Neural cell (in vitro differentiated cells): ENCODE data around the gene P2RX6. TPM values are rescaled to one million over a fixed set of nuclear protein-coding genes. Genes with fewer than 3 reads are reported as not detected.

Experiments used
- H2AFZ ChIP-seq: fragments of 200-600, 300-800 bp; sonication (generic), shearing (Covaris generic); 2 replicates; pipeline ENCODE4 v1.6.0; 2014; ENCODE audit warnings: low read depth, mild to moderate bottlenecking, antibody characterized with exemption, low read length, moderate library complexity
- H3F3A ChIP-seq: fragments of 200-600 bp; shearing (Covaris generic); 2 replicates; pipeline ENCODE4 v1.6.1; 2016; ENCODE audit warnings: mild to moderate bottlenecking, moderate library complexity, mixed read lengths, antibody characterized with exemption, low read length; ENCODE audit not compliant: insufficient read depth, poor library complexity, severe bottlenecking
- H3K27ac ChIP-seq: fragments of 200-600, 300-800 bp; sonication (generic), shearing (Covaris generic); 2 replicates; pipeline ENCODE4 v1.5.1; 2014; ENCODE audit warnings: mild to moderate bottlenecking, low read length, moderate library complexity
- H3K27me3 ChIP-seq: fragments of 300-800, 200-600 bp; sonication (generic), shearing (Covaris generic); 2 replicates; pipeline ENCODE4 v1.6.0; 2014; ENCODE audit warnings: mild to moderate bottlenecking, low read depth, low read length, moderate library complexity; ENCODE audit not compliant: insufficient read depth
- H3K36me3 ChIP-seq: fragments of 300-800, 200-600 bp; sonication (generic), shearing (Covaris generic); 2 replicates; pipeline ENCODE4 v1.5.1; 2014; ENCODE audit warnings: mild to moderate bottlenecking, antibody characterized with exemption, low read length, moderate library complexity; ENCODE audit not compliant: insufficient read depth
- H3K4me2 ChIP-seq: fragments of 300-800, 200-600 bp; sonication (generic), shearing (Covaris generic); 2 replicates; pipeline ENCODE4 v1.6.0; 2014; ENCODE audit warnings: mild to moderate bottlenecking, low read length
- H3K4me3 ChIP-seq: fragments of 300-800, 200-600 bp; sonication (generic), shearing (Covaris generic); 2 replicates; pipeline ENCODE4 v1.5.1; 2014; ENCODE audit warnings: mild to moderate bottlenecking, low read length, moderate library complexity
- H3K79me2 ChIP-seq: fragments of 200-600 bp; shearing (Covaris generic); replicated peaks from 2 replicates; pipeline ENCODE4 v1.6.0; 2014; ENCODE audit warnings: mild to moderate bottlenecking, low read length, moderate library complexity; ENCODE audit not compliant: insufficient read depth
- H3K9ac ChIP-seq: fragments of 300-800, 200-600 bp; sonication (generic), shearing (Covaris generic); 2 replicates; pipeline ENCODE4 v1.6.1; 2016; ENCODE audit warnings: mild to moderate bottlenecking, low read length, mixed read lengths
- H3K9me2 ChIP-seq: fragments of 200-600 bp; shearing (Covaris generic); 2 replicates; pipeline ENCODE4 v1.6.1; 2016; ENCODE audit warnings: mild to moderate bottlenecking, low read length, mixed read lengths; ENCODE audit not compliant: insufficient read depth
- H3K9me3 ChIP-seq: fragments of 200-600, 300-800 bp; sonication (generic), shearing (Covaris generic); 2 replicates; pipeline ENCODE4 v1.6.1; 2016; ENCODE audit warnings: mild to moderate bottlenecking, mixed run types, low read length, moderate library complexity, mixed read lengths
- H4K20me1 ChIP-seq: fragments of 200-600 bp; shearing (Covaris generic); 2 replicates; pipeline ENCODE4 v1.6.1; 2016; ENCODE audit warnings: mild to moderate bottlenecking, mixed run types; ENCODE audit not compliant: insufficient read depth
- EP300 ChIP-seq: fragments of 450-650 bp; conservative IDR thresholded peaks from 2 replicates; pipeline ENCODE4 v1.6.1; 2014; ENCODE audit warnings: antibody characterized with exemption, mild to moderate bottlenecking, moderate library complexity; ENCODE audit not compliant: poor library complexity, severe bottlenecking
- EZH2 ChIP-seq: fragments of 200-600, 300-800 bp; shearing (Covaris generic), sonication (generic); IDR thresholded peaks from 2 replicates; pipeline ENCODE4 v1.6.1; 2014; ENCODE audit warnings: antibody characterized with exemption, low read length, borderline replicate concordance, mild to moderate bottlenecking; ENCODE audit not compliant: insufficient read depth, poor library complexity, severe bottlenecking
- MXI1 ChIP-seq: fragments of 450-650 bp; conservative IDR thresholded peaks from 2 replicates; pipeline ENCODE4 v1.6.1; 2014; ENCODE audit warnings: antibody characterized with exemption, mild to moderate bottlenecking; ENCODE audit not compliant: poor library complexity, severe bottlenecking
- POLR2AphosphoS5 ChIP-seq: IDR thresholded peaks from 2 replicates; pipeline ENCODE4 v1.6.1; 2012
- RAD21 ChIP-seq: fragments of 450-650 bp; conservative IDR thresholded peaks from 2 replicates; pipeline ENCODE4 v1.6.1; 2014; ENCODE audit warnings: antibody characterized with exemption, mild to moderate bottlenecking, moderate library complexity
- SMC3 ChIP-seq: fragments of 450-650 bp; conservative IDR thresholded peaks from 2 replicates; pipeline ENCODE4 v1.6.1; 2014; ENCODE audit warnings: antibody characterized with exemption, mild to moderate bottlenecking, moderate library complexity; ENCODE audit not compliant: poor library complexity
- TAF1 ChIP-seq: IDR thresholded peaks from 2 replicates; pipeline ENCODE4 v1.6.1; 2012; ENCODE audit warnings: low read depth
- polyA minus RNA-seq: library from RNA; depleted of rRNA, polyadenylated mRNA; stranded (reverse); fragments of >200 nt; gene quantifications from 2 replicates; pipeline ENCODE4 v1.2.3, GENCODE V29; 2014
- polyA plus RNA-seq: library from polyadenylated mRNA; depleted of rRNA; stranded (reverse); fragments of >200 nt; gene quantifications from 2 replicates; pipeline ENCODE4 v1.2.3, GENCODE V29; 2014
- TF ChIP-seq, protein P1 (sequence below): fragments of 450-650 bp; IDR thresholded peaks from 2 replicates; pipeline ENCODE4 v1.5.1; 2014; ENCODE audit warnings: antibody characterized with exemption, mild to moderate bottlenecking, moderate library complexity; ENCODE audit not compliant: poor library complexity, severe bottlenecking
- TF ChIP-seq, protein P2 (sequence below): IDR thresholded peaks from 2 replicates; pipeline ENCODE4 v1.6.1; 2012; ENCODE audit warnings: borderline replicate concordance

P2RX6 gene
- polyA plus RNA-seq (0.17 and 0.48 TPM in 2 replicates), polyA minus RNA-seq (not detected in 2 replicates)

- H3K9me3 ChIP-seq = no peaks in the 10 kb centered on the region
- H3F3A ChIP-seq = peaks cover 3% of the 10 kb centered on the region
- H2AFZ ChIP-seq = peak within 1 kb of the TSS; percentile 35
- H3K36me3 ChIP-seq = no peaks in the 10 kb centered on the region
- peaks cover 22% of the 10 kb centered on the region for H3K79me2 ChIP-seq
- peak within 1 kb of the TSS; percentile 92 for H3K4me2 ChIP-seq
- TF ChIP-seq MXI1 (no peak), SMC3 (no peak), EP300 (no peak), POLR2AphosphoS5 (no peak), TAF1 (no peak), EZH2 (no peak)
- TF ChIP-seq, protein P1, sequence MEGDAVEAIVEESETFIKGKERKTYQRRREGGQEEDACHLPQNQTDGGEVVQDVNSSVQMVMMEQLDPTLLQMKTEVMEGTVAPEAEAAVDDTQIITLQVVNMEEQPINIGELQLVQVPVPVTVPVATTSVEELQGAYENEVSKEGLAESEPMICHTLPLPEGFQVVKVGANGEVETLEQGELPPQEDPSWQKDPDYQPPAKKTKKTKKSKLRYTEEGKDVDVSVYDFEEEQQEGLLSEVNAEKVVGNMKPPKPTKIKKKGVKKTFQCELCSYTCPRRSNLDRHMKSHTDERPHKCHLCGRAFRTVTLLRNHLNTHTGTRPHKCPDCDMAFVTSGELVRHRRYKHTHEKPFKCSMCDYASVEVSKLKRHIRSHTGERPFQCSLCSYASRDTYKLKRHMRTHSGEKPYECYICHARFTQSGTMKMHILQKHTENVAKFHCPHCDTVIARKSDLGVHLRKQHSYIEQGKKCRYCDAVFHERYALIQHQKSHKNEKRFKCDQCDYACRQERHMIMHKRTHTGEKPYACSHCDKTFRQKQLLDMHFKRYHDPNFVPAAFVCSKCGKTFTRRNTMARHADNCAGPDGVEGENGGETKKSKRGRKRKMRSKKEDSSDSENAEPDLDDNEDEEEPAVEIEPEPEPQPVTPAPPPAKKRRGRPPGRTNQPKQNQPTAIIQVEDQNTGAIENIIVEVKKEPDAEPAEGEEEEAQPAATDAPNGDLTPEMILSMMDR = no peak
- TF ChIP-seq, protein P2, sequence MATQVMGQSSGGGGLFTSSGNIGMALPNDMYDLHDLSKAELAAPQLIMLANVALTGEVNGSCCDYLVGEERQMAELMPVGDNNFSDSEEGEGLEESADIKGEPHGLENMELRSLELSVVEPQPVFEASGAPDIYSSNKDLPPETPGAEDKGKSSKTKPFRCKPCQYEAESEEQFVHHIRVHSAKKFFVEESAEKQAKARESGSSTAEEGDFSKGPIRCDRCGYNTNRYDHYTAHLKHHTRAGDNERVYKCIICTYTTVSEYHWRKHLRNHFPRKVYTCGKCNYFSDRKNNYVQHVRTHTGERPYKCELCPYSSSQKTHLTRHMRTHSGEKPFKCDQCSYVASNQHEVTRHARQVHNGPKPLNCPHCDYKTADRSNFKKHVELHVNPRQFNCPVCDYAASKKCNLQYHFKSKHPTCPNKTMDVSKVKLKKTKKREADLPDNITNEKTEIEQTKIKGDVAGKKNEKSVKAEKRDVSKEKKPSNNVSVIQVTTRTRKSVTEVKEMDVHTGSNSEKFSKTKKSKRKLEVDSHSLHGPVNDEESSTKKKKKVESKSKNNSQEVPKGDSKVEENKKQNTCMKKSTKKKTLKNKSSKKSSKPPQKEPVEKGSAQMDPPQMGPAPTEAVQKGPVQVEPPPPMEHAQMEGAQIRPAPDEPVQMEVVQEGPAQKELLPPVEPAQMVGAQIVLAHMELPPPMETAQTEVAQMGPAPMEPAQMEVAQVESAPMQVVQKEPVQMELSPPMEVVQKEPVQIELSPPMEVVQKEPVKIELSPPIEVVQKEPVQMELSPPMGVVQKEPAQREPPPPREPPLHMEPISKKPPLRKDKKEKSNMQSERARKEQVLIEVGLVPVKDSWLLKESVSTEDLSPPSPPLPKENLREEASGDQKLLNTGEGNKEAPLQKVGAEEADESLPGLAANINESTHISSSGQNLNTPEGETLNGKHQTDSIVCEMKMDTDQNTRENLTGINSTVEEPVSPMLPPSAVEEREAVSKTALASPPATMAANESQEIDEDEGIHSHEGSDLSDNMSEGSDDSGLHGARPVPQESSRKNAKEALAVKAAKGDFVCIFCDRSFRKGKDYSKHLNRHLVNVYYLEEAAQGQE = no peak
- H4K20me1 ChIP-seq = no peaks in the 10 kb centered on the region
- H3K27me3 ChIP-seq = no peaks in the 10 kb centered on the region
- H3K9me2 ChIP-seq = no peaks in the 10 kb centered on the region
- H3K27ac ChIP-seq = peak within 1 kb of the TSS; percentile 92
- H3K4me3 ChIP-seq = peak within 1 kb of the TSS; percentile 80
- H3K9ac ChIP-seq = peak within 1 kb of the TSS; percentile 84
Observed at GRCh38 chr22:21014726-21015465, at the start of gene P2RX6. Gene P2RX6, plus strand, starts transcription at chr22:21015165. Its CDS starts 10 bp downstream, at chr22:21015175.

DNA sequence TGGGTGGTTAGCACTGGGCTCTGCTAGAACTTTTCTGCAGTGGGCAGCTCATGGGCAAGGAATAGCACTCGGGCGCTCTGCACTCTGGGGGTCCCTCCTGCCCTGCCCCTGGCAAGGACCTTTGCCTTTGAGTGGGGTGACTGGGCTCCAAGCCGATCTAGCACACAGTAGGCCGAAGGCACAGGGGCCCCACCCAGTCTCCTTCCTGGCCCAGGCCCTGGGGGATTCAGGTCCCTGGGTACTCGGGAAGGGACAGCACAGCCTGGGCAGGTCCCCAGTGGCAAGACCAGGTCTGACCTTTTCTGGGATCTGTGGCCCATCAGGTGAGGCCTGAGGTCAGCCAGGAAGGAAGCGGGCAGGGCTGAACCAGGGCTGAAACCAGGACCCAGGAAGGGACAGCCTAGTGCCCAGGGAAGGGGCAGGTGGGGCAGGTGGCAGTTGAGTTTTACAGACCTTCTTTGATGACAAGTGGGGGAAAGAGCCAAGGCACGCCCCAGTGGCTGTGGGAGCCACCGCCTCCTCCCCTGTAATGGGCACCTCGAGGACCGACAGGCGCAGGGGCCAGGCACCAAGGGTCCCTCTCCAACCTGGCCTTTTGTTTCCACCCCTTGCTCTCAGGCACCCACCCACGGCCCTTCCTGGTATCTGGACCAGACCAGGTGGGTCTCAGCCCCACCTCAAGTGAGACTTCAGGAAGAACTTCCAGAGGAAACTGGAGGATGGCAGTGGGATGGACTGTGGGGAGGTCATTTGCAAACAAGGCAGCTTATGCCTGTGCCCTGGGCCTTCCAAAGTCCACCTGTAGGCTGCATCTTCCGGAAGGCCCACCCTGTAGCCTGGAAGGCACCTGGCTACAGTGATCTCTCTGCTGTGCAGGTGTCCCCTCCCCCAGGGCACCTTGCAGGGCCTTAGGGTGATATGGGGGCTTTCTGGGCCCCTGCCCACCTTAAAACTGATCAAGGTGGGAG, 48.8 kb upstream of the P2RX6 start:
- Histone ChIP-seq H3K9me3 (no peaks in the 10 kb centered on the region), H2AFZ (no peak overlapping the region), H3K79me2 (no peaks in the 10 kb centered on the region), H3K9ac (no peak overlapping the region), H3F3A (no peaks in the 10 kb centered on the region), H4K20me1 (no peaks in the 10 kb centered on the region), H3K36me3 (no peaks in the 10 kb centered on the region), H3K9me2 (no peaks in the 10 kb centered on the region), H3K27ac (no peak overlapping the region), H3K4me3 (no peak overlapping the region), H3K27me3 (peaks cover 20% of the 10 kb centered on the region), H3K4me2 (no peak overlapping the region)
- TF ChIP-seq TAF1 (no peak), SMC3 (no peak), MXI1 (no peak), EZH2 (no peak), EP300 (no peak), RAD21 (no peak), POLR2AphosphoS5 (no peak)
- TF ChIP-seq, protein P2 = no peak
- TF ChIP-seq, protein P1 = no peak
